Measurements from ENCODE around the gene HINT1.
A peak's percentile ranks its signal among the peaks of the same experiment; 100 is the strongest.
"Not testable (repeated sequence)": the region's sequence is repeated elsewhere in the genome, so short reads cannot be mapped to it uniquely, and the experiment has no call there.

Gene HINT1

GRCh38 chr5:131165119-131165727 lies at the start of gene HINT1:
Gene HINT1, minus strand, starts transcription at chr5:131165256. Its CDS starts 51 bp downstream, at chr5:131165205.
- DNase-seq, result peak; percentile 93

GRCh38 chr5:131214609-131215227 lies 49.7 kb upstream of the HINT1 start:
- DNase-seq, result no peak

GRCh38 chr5:131212471-131213021 lies 47.5 kb upstream of the HINT1 start:
- DNase-seq, result no peak

- no peak for DNase-seq
Observed at GRCh38 chr5:131211669-131212068, 46.6 kb upstream of the HINT1 start.

GRCh38 chr5:131210151-131210510 lies 45.1 kb upstream of the HINT1 start:
- DNase-seq, result no peak

- peak; percentile 40 for DNase-seq
Observed at GRCh38 chr5:131209506-131210150, 44.6 kb upstream of the HINT1 start.

- DNase-seq, result no peak
Observed at GRCh38 chr5:131209175-131209505, 44.1 kb upstream of the HINT1 start.

GRCh38 chr5:131206772-131207171 lies 41.7 kb upstream of the HINT1 start:
- no peak for DNase-seq

GRCh38 chr5:131206061-131206460 lies 41.0 kb upstream of the HINT1 start:
- DNase-seq, result no peak

- no peak for DNase-seq
Observed at GRCh38 chr5:131204964-131205363, 39.9 kb upstream of the HINT1 start.

GRCh38 chr5:131200560-131200959 lies 35.5 kb upstream of the HINT1 start:
- no peak for DNase-seq

GRCh38 chr5:131198625-131199024 lies 33.6 kb upstream of the HINT1 start:
- DNase-seq, result no peak

- DNase-seq, result no peak
Observed at GRCh38 chr5:131196331-131196730, 31.3 kb upstream of the HINT1 start.

- no peak for DNase-seq
Observed at GRCh38 chr5:131195696-131196095, 30.6 kb upstream of the HINT1 start.

- no peak for DNase-seq
Observed at GRCh38 chr5:131194725-131195124, 29.7 kb upstream of the HINT1 start.

GRCh38 chr5:131193897-131194296 lies 28.8 kb upstream of the HINT1 start:
- not testable (repeated sequence) for DNase-seq

GRCh38 chr5:131193106-131193505 lies 28.1 kb upstream of the HINT1 start:
- DNase-seq, result no peak

- DNase-seq, result no peak
Observed at GRCh38 chr5:131186561-131187256, 21.7 kb upstream of the HINT1 start.

GRCh38 chr5:131185523-131186104 lies 20.6 kb upstream of the HINT1 start:
- DNase-seq, result no peak

GRCh38 chr5:131182839-131183238 lies 17.8 kb upstream of the HINT1 start:
- DNase-seq, result no peak

GRCh38 chr5:131180407-131180806 lies 15.4 kb upstream of the HINT1 start:
- DNase-seq, result no peak

GRCh38 chr5:131171276-131171810 lies 6.3 kb upstream of the HINT1 start:
- no peak for DNase-seq
